Glutamatergic neuron (in vitro differentiated cells): Measurements from ENCODE around the gene ZDHHC3. TPM values are rescaled to one million over a fixed set of nuclear protein-coding genes. Genes with fewer than 3 reads are reported as not detected.

ENCODE experiments used
- DNase-seq: peaks from one replicate; pipeline ENCODE4 v3.0.0; 2022
- H3K27ac Mint-ChIP-seq: one replicate; pipeline ENCODE4 v1.8.0; 2020; ENCODE audit warnings: mild to moderate bottlenecking, mixed read lengths, inconsistent platforms; ENCODE audit not compliant: unreplicated experiment
- H3K27me3 Mint-ChIP-seq: one replicate; pipeline ENCODE4 v1.8.0; 2020; ENCODE audit warnings: mild to moderate bottlenecking, moderate library complexity, mixed read lengths, inconsistent platforms; ENCODE audit not compliant: unreplicated experiment
- H3K36me3 Mint-ChIP-seq: one replicate; pipeline ENCODE4 v1.8.0; 2020; ENCODE audit warnings: mild to moderate bottlenecking, mixed read lengths, inconsistent platforms; ENCODE audit not compliant: unreplicated experiment
- H3K4me1 Mint-ChIP-seq: one replicate; pipeline ENCODE4 v1.8.0; 2020; ENCODE audit warnings: mild to moderate bottlenecking, low read depth, mixed read lengths, inconsistent platforms; ENCODE audit not compliant: unreplicated experiment
- H3K4me3 Mint-ChIP-seq: one replicate; pipeline ENCODE4 v1.8.0; 2020; ENCODE audit warnings: mild to moderate bottlenecking, mixed read lengths, inconsistent platforms; ENCODE audit not compliant: unreplicated experiment
- H3K9me3 Mint-ChIP-seq: one replicate; pipeline ENCODE4 v1.8.0; 2020; ENCODE audit warnings: mild to moderate bottlenecking, moderate library complexity, mixed read lengths, inconsistent platforms; ENCODE audit not compliant: unreplicated experiment
- CTCF ChIP-seq: fragments of 200-600 bp; sonication (generic); IDR thresholded peaks from one replicate; pipeline ENCODE4 v1.5.0; 2021; ENCODE audit not compliant: partially characterized antibody, unreplicated experiment
- total RNA-seq: library from RNA; stranded (reverse); fragmentation: NEBNext Ultra II Directional; extraction: Animal tissue kit (Norgen Biotek cat#: 25700); gene quantifications from one replicate; pipeline ENCODE4 v1.2.1, GENCODE V29; 2021; ENCODE audit not compliant: unreplicated experiment

ZDHHC3 gene
- total RNA-seq, 1 donor from 2014 or later = 52.4 TPM

DNA sequence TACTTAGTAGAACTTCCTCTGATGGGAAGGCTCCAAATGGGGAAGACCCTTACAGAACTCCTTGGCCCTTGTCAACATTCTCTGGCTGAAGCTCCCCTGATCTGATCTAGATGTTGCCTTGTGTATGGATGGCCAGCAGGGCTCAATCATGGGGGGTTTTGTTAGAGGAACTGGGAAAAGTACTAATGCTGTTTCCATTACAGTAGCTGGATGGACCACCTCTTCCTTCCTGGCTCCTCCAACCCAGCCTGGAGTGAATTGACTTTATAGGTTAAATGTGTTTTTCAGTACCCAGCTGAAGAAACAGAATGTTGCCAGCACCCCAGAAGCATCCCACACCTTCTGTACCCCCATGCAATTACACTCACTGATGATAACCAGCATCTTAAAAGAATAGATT, 27.4 kb upstream of the ZDHHC3 start:
- Mint-ChIP-seq H3K27me3 (no peaks in the 10 kb centered on the region), H3K4me1 (no peaks in the 10 kb centered on the region), H3K9me3 (no peaks in the 10 kb centered on the region), H3K4me3 (no peak overlapping the region), H3K27ac (no peak overlapping the region), H3K36me3 (peaks cover 23% of the 10 kb centered on the region)
- DNase-seq = no peak
- TF ChIP-seq CTCF = no peak

DNA sequence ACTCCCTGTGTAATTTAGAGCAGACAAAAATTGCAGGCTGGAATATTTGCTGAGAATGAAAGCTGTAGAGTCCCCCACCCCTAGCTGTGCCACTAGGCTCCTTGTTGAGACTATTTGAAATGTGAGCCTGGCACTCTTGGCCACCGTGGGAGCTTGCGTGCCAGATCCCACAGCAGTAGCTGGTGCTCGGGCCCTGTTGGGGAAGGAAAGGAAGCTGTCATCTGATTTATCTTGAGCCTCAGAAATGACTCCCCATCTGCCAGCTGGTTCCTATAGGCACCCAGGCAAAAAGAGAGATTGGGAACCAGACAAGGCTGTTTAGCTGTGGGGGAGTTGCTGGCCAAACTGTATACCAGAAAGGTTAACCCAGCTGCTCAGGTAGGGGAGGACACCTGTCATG, 26.7 kb upstream of the ZDHHC3 start:
- H3K4me3 Mint-ChIP-seq = no peak overlapping the region
- H3K36me3 Mint-ChIP-seq = peaks cover 23% of the 10 kb centered on the region
- H3K27me3 Mint-ChIP-seq = no peaks in the 10 kb centered on the region
- no peak for DNase-seq
- peaks cover 3% of the 10 kb centered on the region for H3K4me1 Mint-ChIP-seq
- no peak overlapping the region for H3K27ac Mint-ChIP-seq
- no peaks in the 10 kb centered on the region for H3K9me3 Mint-ChIP-seq
- TF ChIP-seq CTCF = no peak

- peaks cover 23% of the 10 kb centered on the region for H3K36me3 Mint-ChIP-seq
- no peak overlapping the region for H3K4me3 Mint-ChIP-seq
- H3K27me3 Mint-ChIP-seq = no peaks in the 10 kb centered on the region
- H3K4me1 Mint-ChIP-seq = peaks cover 5% of the 10 kb centered on the region
- DNase-seq = no peak
- TF ChIP-seq CTCF = no peak
- no peaks in the 10 kb centered on the region for H3K9me3 Mint-ChIP-seq
- no peak overlapping the region for H3K27ac Mint-ChIP-seq
Observed at GRCh38 chr3:45002139-45002660, 26.2 kb upstream of the ZDHHC3 start.

DNA sequence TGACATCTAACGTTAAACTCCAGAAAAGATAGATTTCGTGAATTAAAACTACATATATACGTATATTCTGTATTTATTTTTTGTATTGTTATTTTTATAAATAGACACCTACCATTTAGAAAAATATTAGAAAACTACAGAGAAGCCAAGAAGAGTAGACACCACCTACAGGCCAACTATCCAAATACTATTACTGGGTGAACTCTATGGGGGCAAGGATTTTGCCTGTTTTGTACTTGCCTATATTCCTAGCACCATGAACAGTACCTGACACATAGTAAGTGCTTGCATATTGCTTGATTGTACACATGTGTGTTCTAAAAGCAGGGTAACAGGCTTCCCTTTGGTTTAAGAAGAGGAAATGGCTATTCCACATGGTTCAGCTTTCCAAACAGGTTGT, 25.8 kb upstream of the ZDHHC3 start:
- Mint-ChIP-seq H3K27me3 (no peaks in the 10 kb centered on the region), H3K27ac (no peak overlapping the region), H3K4me1 (peaks cover 9% of the 10 kb centered on the region), H3K4me3 (no peak overlapping the region), H3K36me3 (peaks cover 19% of the 10 kb centered on the region), H3K9me3 (no peaks in the 10 kb centered on the region)
- no peak for DNase-seq
- no peak for TF ChIP-seq CTCF

- Mint-ChIP-seq H3K4me1 (peaks cover 17% of the 10 kb centered on the region), H3K4me3 (no peak overlapping the region), H3K9me3 (no peaks in the 10 kb centered on the region), H3K27me3 (no peaks in the 10 kb centered on the region), H3K36me3 (peaks cover 19% of the 10 kb centered on the region), H3K27ac (no peak overlapping the region)
- DNase-seq = no peak
- TF ChIP-seq CTCF = no peak
Observed at GRCh38 chr3:45000823-45001222, 24.8 kb upstream of the ZDHHC3 start.
